ENCODE measurements around the gene EID2B.

DNA sequence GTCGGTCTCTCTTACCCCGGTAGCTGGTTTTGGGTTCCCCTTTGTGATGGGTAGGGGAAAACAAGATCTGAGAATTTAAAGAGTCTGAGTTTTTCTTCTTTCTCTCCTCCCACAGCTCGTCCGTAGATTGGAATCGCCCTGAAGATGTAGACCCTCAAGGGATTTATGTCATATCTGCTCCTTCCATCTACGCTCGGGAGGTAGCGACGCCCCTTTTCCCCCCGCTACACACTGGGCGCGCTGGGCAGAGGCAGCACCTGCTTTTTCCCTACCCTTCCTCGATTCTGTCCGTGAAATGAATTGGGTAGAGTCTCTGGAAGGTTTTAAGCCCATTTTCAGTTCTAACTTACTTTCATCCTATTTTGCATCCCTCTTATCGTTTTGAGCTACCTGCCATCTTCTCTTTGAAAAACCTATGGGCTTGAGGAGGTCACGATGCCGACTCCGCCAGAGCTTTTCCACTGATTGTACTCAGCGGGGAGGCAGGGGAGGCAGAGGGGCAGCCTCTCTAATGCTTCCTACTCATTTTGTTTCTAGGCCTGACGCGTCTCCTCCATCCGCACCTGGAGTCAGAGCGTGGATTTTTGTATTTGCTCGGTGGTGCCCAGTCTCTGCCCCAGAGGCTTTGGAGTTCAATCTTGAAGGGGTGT is 24.8 kb downstream of the EID2B start:
- TF ChIP-seq, protein P1, sequence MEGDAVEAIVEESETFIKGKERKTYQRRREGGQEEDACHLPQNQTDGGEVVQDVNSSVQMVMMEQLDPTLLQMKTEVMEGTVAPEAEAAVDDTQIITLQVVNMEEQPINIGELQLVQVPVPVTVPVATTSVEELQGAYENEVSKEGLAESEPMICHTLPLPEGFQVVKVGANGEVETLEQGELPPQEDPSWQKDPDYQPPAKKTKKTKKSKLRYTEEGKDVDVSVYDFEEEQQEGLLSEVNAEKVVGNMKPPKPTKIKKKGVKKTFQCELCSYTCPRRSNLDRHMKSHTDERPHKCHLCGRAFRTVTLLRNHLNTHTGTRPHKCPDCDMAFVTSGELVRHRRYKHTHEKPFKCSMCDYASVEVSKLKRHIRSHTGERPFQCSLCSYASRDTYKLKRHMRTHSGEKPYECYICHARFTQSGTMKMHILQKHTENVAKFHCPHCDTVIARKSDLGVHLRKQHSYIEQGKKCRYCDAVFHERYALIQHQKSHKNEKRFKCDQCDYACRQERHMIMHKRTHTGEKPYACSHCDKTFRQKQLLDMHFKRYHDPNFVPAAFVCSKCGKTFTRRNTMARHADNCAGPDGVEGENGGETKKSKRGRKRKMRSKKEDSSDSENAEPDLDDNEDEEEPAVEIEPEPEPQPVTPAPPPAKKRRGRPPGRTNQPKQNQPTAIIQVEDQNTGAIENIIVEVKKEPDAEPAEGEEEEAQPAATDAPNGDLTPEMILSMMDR (conservative IDR thresholded peaks at IDR 0.05; ENCODE audit: low read depth, low read length): no peak
- no peak for TF ChIP-seq EZH2phosphoT487 (IDR thresholded peaks at IDR 0.05; ENCODE audit: borderline replicate concordance, low read length)
